Stimulated activated naive CD8-positive, alpha-beta T cell treated with anti-CD3 and anti-CD28 coated beads, Interleukin-15, Interleukin-2, amounts not matched to agents 100 ng/mL and 50 ng/mL, for 24 hours (primary cell): ENCODE measurements around the gene IL1RAP.

ENCODE experiments used
- H3K27ac Mint-ChIP-seq: one replicate; pipeline ENCODE4 v1.8.0; 2021; ENCODE audit warnings: mild to moderate bottlenecking, mixed read lengths
- H3K27me3 Mint-ChIP-seq: one replicate; pipeline ENCODE4 v1.8.0; 2021; ENCODE audit warnings: mixed read lengths
- H3K36me3 Mint-ChIP-seq: one replicate; pipeline ENCODE4 v1.8.0; 2021; ENCODE audit warnings: low read depth, mixed read lengths
- H3K4me1 Mint-ChIP-seq: one replicate; pipeline ENCODE4 v1.8.0; 2021; ENCODE audit warnings: low read depth, mixed read lengths
- H3K4me3 Mint-ChIP-seq: one replicate; pipeline ENCODE4 v1.8.0; 2021; ENCODE audit warnings: mild to moderate bottlenecking, mixed read lengths
- H3K9me3 Mint-ChIP-seq: one replicate; pipeline ENCODE4 v1.8.0; 2021; ENCODE audit warnings: mixed read lengths

Gene IL1RAP

GRCh38 chr3:190616637-190617036 lies 102.8 kb downstream of the IL1RAP start:
- H3K36me3 Mint-ChIP-seq: peaks cover 42% of the 10 kb centered on the region
- H3K4me1 Mint-ChIP-seq: peaks cover 75% of the 10 kb centered on the region
- peak overlapping the region; percentile 98 for H3K27ac Mint-ChIP-seq
- H3K9me3 Mint-ChIP-seq: no peaks in the 10 kb centered on the region
- no peaks in the 10 kb centered on the region for H3K27me3 Mint-ChIP-seq
- peak overlapping the region; percentile 67 for H3K4me3 Mint-ChIP-seq

DNA sequence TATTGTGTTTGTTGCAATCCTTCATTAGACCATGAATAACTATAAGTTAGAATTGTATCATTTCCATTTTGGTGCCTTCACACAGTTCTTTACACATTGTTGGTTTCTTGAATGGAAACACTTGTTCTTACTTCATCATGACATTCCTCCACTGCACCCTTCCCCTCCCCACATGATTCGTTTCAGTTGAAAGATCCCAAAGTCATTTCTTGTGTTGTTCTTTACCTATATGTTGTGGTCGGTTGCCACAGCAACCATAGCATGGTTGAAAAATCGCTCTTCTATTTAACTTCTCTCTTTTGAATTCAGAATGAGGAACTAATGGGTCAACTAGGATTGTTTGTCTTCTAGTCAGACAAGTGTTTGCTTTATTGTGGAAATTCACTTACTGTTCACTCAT lies 103.3 kb downstream of the IL1RAP start:
- Mint-ChIP-seq H3K9me3 (no peaks in the 10 kb centered on the region), H3K4me3 (peak overlapping the region; percentile 67), H3K36me3 (peaks cover 40% of the 10 kb centered on the region), H3K27ac (peak overlapping the region; percentile 98), H3K4me1 (peaks cover 78% of the 10 kb centered on the region), H3K27me3 (no peaks in the 10 kb centered on the region)

DNA sequence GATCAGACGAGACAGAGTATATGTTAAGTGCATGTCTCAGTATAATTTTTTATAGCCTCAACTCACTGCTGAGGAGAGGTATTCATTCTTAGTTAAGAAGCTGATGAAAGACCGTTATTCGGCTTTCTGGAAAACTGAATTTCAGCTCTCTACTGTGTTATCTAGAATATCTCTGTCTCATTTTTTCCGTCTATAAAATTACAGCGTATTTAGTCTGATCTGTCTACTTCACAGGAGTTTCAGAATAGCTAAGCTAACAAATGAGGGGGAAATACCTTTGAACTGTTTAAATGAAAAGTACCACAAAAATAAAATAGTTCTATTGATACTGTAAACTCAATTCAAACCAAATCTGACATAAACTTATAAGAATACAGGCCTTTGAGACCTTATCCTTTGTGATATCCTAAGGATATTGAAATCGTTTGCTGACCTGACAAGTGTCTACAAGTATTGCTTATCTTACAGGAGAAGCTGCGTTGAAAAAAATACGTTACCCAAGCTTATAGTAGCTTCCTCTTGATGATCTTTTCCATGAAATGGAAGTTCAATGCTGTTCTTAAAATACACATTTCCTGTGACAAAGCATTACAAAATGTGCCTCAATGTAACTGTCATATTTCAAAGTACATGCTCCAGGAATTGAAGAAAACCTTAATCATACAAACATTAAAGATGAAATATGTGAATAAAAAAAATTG lies 104.6 kb downstream of the IL1RAP start:
- Mint-ChIP-seq H3K9me3 (no peaks in the 10 kb centered on the region), H3K27ac (peak overlapping the region; percentile 98), H3K27me3 (no peaks in the 10 kb centered on the region), H3K4me3 (peak overlapping the region; percentile 73), H3K36me3 (peaks cover 39% of the 10 kb centered on the region), H3K4me1 (peaks cover 78% of the 10 kb centered on the region)

GRCh38 chr3:190619353-190619752 lies 105.5 kb downstream of the IL1RAP start:
- no peaks in the 10 kb centered on the region for H3K27me3 Mint-ChIP-seq
- peak overlapping the region; percentile 73 for H3K4me3 Mint-ChIP-seq
- H3K9me3 Mint-ChIP-seq: no peaks in the 10 kb centered on the region
- H3K27ac Mint-ChIP-seq: peak overlapping the region; percentile 98
- H3K4me1 Mint-ChIP-seq: peaks cover 72% of the 10 kb centered on the region
- H3K36me3 Mint-ChIP-seq: peaks cover 43% of the 10 kb centered on the region

- no peaks in the 10 kb centered on the region for H3K9me3 Mint-ChIP-seq
- peaks cover 67% of the 10 kb centered on the region for H3K4me1 Mint-ChIP-seq
- no peak overlapping the region for H3K4me3 Mint-ChIP-seq
- H3K36me3 Mint-ChIP-seq: peaks cover 43% of the 10 kb centered on the region
- no peaks in the 10 kb centered on the region for H3K27me3 Mint-ChIP-seq
- peak overlapping the region; percentile 98 for H3K27ac Mint-ChIP-seq
These were observed 105.9 kb downstream of the IL1RAP start for GRCh38 chr3:190619761-190620160.

- H3K36me3 Mint-ChIP-seq: peaks cover 41% of the 10 kb centered on the region
- H3K27me3 Mint-ChIP-seq: no peaks in the 10 kb centered on the region
- H3K4me1 Mint-ChIP-seq: peaks cover 55% of the 10 kb centered on the region
- H3K9me3 Mint-ChIP-seq: no peaks in the 10 kb centered on the region
- H3K4me3 Mint-ChIP-seq: no peak overlapping the region
- H3K27ac Mint-ChIP-seq: no peak overlapping the region
These were observed 107.2 kb downstream of the IL1RAP start for GRCh38 chr3:190620886-190621608.

DNA sequence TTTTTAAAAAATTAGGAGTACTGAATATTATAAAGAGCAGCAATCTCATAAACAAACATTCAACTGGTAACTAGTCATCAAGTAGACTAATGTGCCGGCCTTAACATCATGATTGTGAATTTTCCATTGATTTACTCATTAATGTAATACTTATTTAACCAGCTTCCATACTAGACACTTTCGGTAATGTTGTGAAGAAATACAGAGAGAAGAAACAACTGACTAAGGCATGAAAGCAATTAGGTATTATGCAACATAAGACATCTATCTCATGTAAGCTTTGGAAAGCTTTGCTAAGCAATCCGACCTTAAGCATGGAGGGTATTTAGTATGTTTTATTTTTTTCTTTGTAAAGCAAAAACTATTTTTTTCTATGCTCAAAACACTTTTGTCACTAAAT lies 108.0 kb downstream of the IL1RAP start:
- Mint-ChIP-seq H3K9me3 (no peaks in the 10 kb centered on the region), H3K4me3 (no peak overlapping the region), H3K27ac (no peak overlapping the region), H3K4me1 (peaks cover 46% of the 10 kb centered on the region), H3K27me3 (no peaks in the 10 kb centered on the region), H3K36me3 (peaks cover 40% of the 10 kb centered on the region)

DNA sequence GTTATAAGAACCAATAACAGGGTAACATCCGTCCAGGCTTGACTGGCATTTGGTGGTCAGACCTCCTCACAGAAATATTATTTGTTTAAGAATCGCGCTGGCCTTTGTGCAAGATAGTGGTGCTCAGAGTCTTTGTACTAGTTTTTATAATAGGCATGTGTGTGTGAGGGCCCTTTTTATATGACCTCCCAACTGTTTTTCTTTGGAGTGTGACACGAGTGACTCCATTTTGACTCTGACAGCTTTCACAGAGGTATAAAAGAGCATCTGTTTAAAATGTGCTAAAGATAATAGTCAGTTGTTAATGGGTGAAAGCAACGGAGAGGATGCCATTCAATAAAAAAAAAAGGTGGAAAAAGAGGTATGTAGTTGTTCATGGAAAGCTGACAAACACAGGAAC lies 110.4 kb downstream of the IL1RAP start:
- Mint-ChIP-seq H3K4me1 (peaks cover 22% of the 10 kb centered on the region), H3K36me3 (peaks cover 50% of the 10 kb centered on the region), H3K27ac (no peak overlapping the region)

GRCh38 chr3:190626951-190627620 lies 113.2 kb downstream of the IL1RAP start:
- peaks cover 8% of the 10 kb centered on the region for H3K4me1 Mint-ChIP-seq
- no peaks in the 10 kb centered on the region for H3K9me3 Mint-ChIP-seq
- H3K4me3 Mint-ChIP-seq: no peak overlapping the region
- no peaks in the 10 kb centered on the region for H3K27me3 Mint-ChIP-seq
- peaks cover 60% of the 10 kb centered on the region for H3K36me3 Mint-ChIP-seq
- H3K27ac Mint-ChIP-seq: no peak overlapping the region

More for the DNA sequence above, 110.4 kb downstream of the IL1RAP start:
- no peaks in the 10 kb centered on the region for H3K9me3 Mint-ChIP-seq
- no peaks in the 10 kb centered on the region for H3K27me3 Mint-ChIP-seq
- no peak overlapping the region for H3K4me3 Mint-ChIP-seq

- peaks cover 8% of the 10 kb centered on the region for H3K4me1 Mint-ChIP-seq
- H3K27ac Mint-ChIP-seq: no peak overlapping the region
- no peaks in the 10 kb centered on the region for H3K27me3 Mint-ChIP-seq
- H3K9me3 Mint-ChIP-seq: no peaks in the 10 kb centered on the region
- H3K36me3 Mint-ChIP-seq: peaks cover 52% of the 10 kb centered on the region
- H3K4me3 Mint-ChIP-seq: no peak overlapping the region
These were observed 115.2 kb downstream of the IL1RAP start for GRCh38 chr3:190629088-190629487.

- H3K36me3 Mint-ChIP-seq: peaks cover 51% of the 10 kb centered on the region
- H3K27me3 Mint-ChIP-seq: no peaks in the 10 kb centered on the region
- no peak overlapping the region for H3K4me3 Mint-ChIP-seq
- no peak overlapping the region for H3K27ac Mint-ChIP-seq
- H3K4me1 Mint-ChIP-seq: peaks cover 8% of the 10 kb centered on the region
- H3K9me3 Mint-ChIP-seq: no peaks in the 10 kb centered on the region
These were observed 117.4 kb downstream of the IL1RAP start for GRCh38 chr3:190631295-190631694.

DNA sequence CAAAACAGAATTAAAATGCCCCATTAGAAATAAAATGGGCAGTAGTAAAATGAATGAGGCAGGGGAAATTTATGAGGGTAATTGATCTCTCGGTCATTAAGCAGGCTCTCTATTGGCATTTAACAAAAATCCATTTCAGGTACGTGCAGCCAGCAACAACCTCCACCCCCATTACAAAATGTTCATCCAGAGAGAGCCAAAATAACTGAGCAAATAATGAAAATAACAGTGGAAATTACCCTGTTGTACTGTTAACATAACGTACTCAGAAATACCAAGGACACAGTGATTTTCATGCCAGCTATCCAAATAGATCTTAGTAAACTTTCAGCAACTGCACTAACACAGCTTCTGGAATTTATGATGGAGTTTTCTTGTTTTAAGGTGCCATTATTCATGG lies 127.7 kb downstream of the IL1RAP start:
- H3K9me3 Mint-ChIP-seq: no peaks in the 10 kb centered on the region
- H3K27me3 Mint-ChIP-seq: no peaks in the 10 kb centered on the region
- H3K36me3 Mint-ChIP-seq: peaks cover 52% of the 10 kb centered on the region
- H3K27ac Mint-ChIP-seq: no peak overlapping the region
- no peak overlapping the region for H3K4me3 Mint-ChIP-seq
- no peaks in the 10 kb centered on the region for H3K4me1 Mint-ChIP-seq

- H3K27ac Mint-ChIP-seq: no peak overlapping the region
- no peaks in the 10 kb centered on the region for H3K9me3 Mint-ChIP-seq
- no peaks in the 10 kb centered on the region for H3K27me3 Mint-ChIP-seq
- peaks cover 57% of the 10 kb centered on the region for H3K36me3 Mint-ChIP-seq
- no peaks in the 10 kb centered on the region for H3K4me1 Mint-ChIP-seq
- no peak overlapping the region for H3K4me3 Mint-ChIP-seq
These were observed 128.1 kb downstream of the IL1RAP start for GRCh38 chr3:190642016-190642415.

DNA sequence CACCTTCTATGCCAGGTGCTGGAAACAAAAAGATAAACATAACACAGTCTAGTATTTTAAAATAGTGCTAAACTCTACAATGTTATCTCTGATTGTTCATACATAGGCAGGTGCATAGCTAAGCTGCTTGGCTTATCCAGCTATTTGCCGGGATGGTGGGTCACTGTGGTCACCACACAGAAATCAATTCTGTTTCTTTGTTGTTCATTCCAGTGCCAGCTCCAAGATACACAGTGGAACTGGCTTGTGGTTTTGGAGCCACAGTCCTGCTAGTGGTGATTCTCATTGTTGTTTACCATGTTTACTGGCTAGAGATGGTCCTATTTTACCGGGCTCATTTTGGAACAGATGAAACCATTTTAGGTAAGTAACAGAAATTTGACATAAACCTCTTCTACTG lies 130.2 kb downstream of the IL1RAP start:
- Mint-ChIP-seq H3K27me3 (no peaks in the 10 kb centered on the region), H3K27ac (no peak overlapping the region), H3K4me1 (no peaks in the 10 kb centered on the region), H3K4me3 (no peak overlapping the region), H3K36me3 (peaks cover 59% of the 10 kb centered on the region), H3K9me3 (no peaks in the 10 kb centered on the region)

GRCh38 chr3:190644766-190645165 lies 130.9 kb downstream of the IL1RAP start:
- no peak overlapping the region for H3K4me3 Mint-ChIP-seq
- no peaks in the 10 kb centered on the region for H3K27me3 Mint-ChIP-seq
- no peaks in the 10 kb centered on the region for H3K9me3 Mint-ChIP-seq
- no peaks in the 10 kb centered on the region for H3K4me1 Mint-ChIP-seq
- H3K36me3 Mint-ChIP-seq: peaks cover 61% of the 10 kb centered on the region
- no peak overlapping the region for H3K27ac Mint-ChIP-seq
